IMR-90 (cell line): ENCODE data around the gene CHN2. TPM values are rescaled to one million over a fixed set of nuclear protein-coding genes. Genes with fewer than 3 reads are reported as not detected.

Experiments used
- ATAC-seq: fragments of 200-7000 bp; cut with Tn5 transposase; 2 replicates; pipeline ENCODE4 v1.9.1; 2020; ENCODE audit warnings: low read depth, mild to moderate bottlenecking, moderate library complexity
- BruUV-seq: library from RNA; stranded (reverse); fragments of 400-500 nt; replicated peaks from 2 replicates; lab custom pipeline; 2021; lab: Mats Ljungman, UMichigan
- CTCF ChIA-PET: fragments of 300-600 bp; formaldehyde crosslinking; extraction: SDS; loops from one replicate; lab custom pipeline; 2021; ENCODE audit warnings: antibody characterized with exemption; lab: Yijun Ruan, JAX
- POLR2A ChIA-PET: fragments of 300-600 bp; sonication (Branson Sonifier 250); formaldehyde crosslinking; loops from one replicate; lab custom pipeline; 2022; ENCODE audit warnings: antibody characterized with exemption; ENCODE audit not compliant: unreplicated experiment; lab: Charles Lee
- DNase-seq: peaks from one replicate; pipeline ENCODE4 v3.0.0; 2013
- H2AFZ ChIP-seq: replicated peaks from 2 replicates; pipeline ENCODE3; 2013; ENCODE audit warnings: low read length, mild to moderate bottlenecking; ENCODE audit not compliant: poor library complexity
- H2AK5ac ChIP-seq: 2 replicates; pipeline ENCODE4 v1.6.1; 2013; ENCODE audit warnings: low read depth, low read length, inconsistent platforms
- H2AK9ac ChIP-seq: replicated peaks from 2 replicates; pipeline ENCODE3; 2013; ENCODE audit warnings: mild to moderate bottlenecking, low read depth, low read length, moderate library complexity; ENCODE audit not compliant: poor library complexity
- H2BK120ac ChIP-seq: 2 replicates; pipeline ENCODE4 v1.6.1; 2013; ENCODE audit warnings: low read depth, low read length, inconsistent platforms
- H2BK15ac ChIP-seq: 3 replicates; pipeline ENCODE4 v1.6.1; 2013; ENCODE audit warnings: low read depth, low read length, inconsistent platforms
- H2BK20ac ChIP-seq: 2 replicates; pipeline ENCODE4 v1.6.1; 2013; ENCODE audit warnings: low read depth, mild to moderate bottlenecking, inconsistent platforms, low read length, moderate library complexity
- H2BK5ac ChIP-seq: 2 replicates; pipeline ENCODE4 v1.6.1; 2013; ENCODE audit warnings: mild to moderate bottlenecking, low read depth, low read length, inconsistent platforms; ENCODE audit not compliant: poor library complexity, severe bottlenecking
- H3K14ac ChIP-seq: replicated peaks from 2 replicates; pipeline ENCODE4 v1.6.1; 2013; ENCODE audit warnings: low read depth, low read length, inconsistent platforms
- H3K18ac ChIP-seq: 2 replicates; pipeline ENCODE4 v1.6.1; 2013; ENCODE audit warnings: low read depth, low read length, control low read depth
- H3K23ac ChIP-seq: 2 replicates; pipeline ENCODE4 v1.6.1; 2013; ENCODE audit warnings: low read depth, low read length, inconsistent platforms
- H3K27ac ChIP-seq: 2 replicates; pipeline ENCODE4 v1.5.1; 2013; ENCODE audit warnings: mild to moderate bottlenecking, control low read depth, low read length; ENCODE audit not compliant: insufficient read depth
- H3K27me3 ChIP-seq: 2 replicates; pipeline ENCODE4 v1.6.1; 2013; ENCODE audit warnings: low read length; ENCODE audit not compliant: control insufficient read depth, insufficient read depth
- H3K36me3 ChIP-seq: 2 replicates; pipeline ENCODE4 v1.6.1; 2013; ENCODE audit warnings: low read length, mixed read lengths; ENCODE audit not compliant: control insufficient read depth, insufficient read depth
- H3K4ac ChIP-seq: 2 replicates; pipeline ENCODE4 v1.6.1; 2013; ENCODE audit warnings: low read depth, low read length, inconsistent platforms
- H3K4me1 ChIP-seq: 2 replicates; pipeline ENCODE4 v1.6.1; 2013; ENCODE audit warnings: low read length, mixed read lengths; ENCODE audit not compliant: control insufficient read depth, insufficient read depth
- H3K4me2 ChIP-seq: 2 replicates; pipeline ENCODE4 v1.6.1; 2013; ENCODE audit warnings: low read depth, mild to moderate bottlenecking, control low read depth, low read length, moderate library complexity
- H3K4me3 ChIP-seq: 2 replicates; pipeline ENCODE4 v1.5.1; 2013; ENCODE audit warnings: low read depth, mild to moderate bottlenecking, control low read depth, low read length, moderate library complexity; ENCODE audit not compliant: insufficient read depth
- H3K56ac ChIP-seq: 2 replicates; pipeline ENCODE4 v1.6.1; 2013; ENCODE audit warnings: low read length, inconsistent platforms; ENCODE audit not compliant: insufficient read depth; ENCODE audit errors: extremely low read depth
- H3K79me1 ChIP-seq, 2 experiments: 2 replicates each; pipeline ENCODE4 v1.6.1; 2013; ENCODE audit warnings: low read length in 2 of 2, inconsistent platforms in 1 of 2, low read depth in 1 of 2
- H3K9ac ChIP-seq: 2 replicates; pipeline ENCODE4 v1.6.1; 2013; ENCODE audit warnings: low read depth, low read length, control low read depth
- H3K9me1 ChIP-seq: 2 replicates; pipeline ENCODE4 v1.6.1; 2013; ENCODE audit warnings: low read length, inconsistent platforms; ENCODE audit not compliant: insufficient read depth
- H3K9me3 ChIP-seq: 2 replicates; pipeline ENCODE4 v1.6.1; 2013; ENCODE audit warnings: low read length; ENCODE audit not compliant: control insufficient read depth, insufficient read depth
- H4K20me1 ChIP-seq: 2 replicates; pipeline ENCODE4 v1.6.1; 2013; ENCODE audit warnings: low read length, inconsistent platforms; ENCODE audit not compliant: insufficient read depth
- H4K5ac ChIP-seq: 2 replicates; pipeline ENCODE4 v1.6.1; 2013; ENCODE audit warnings: mild to moderate bottlenecking, low read depth, low read length, control low read depth
- H4K8ac ChIP-seq, 2 experiments: 2 replicates each; pipeline ENCODE4 v1.6.1; 2013; ENCODE audit warnings: low read depth in 2 of 2, low read length in 2 of 2, control low read depth in 1 of 2, inconsistent platforms in 1 of 2
- H4K91ac ChIP-seq: 2 replicates; pipeline ENCODE4 v1.6.1; 2013; ENCODE audit warnings: low read depth, low read length, inconsistent platforms; ENCODE audit not compliant: insufficient read depth
- BHLHE40 ChIP-seq: fragments of 150-350 bp; IDR thresholded peaks from 2 replicates; pipeline ENCODE4 v1.6.1; 2016; ENCODE audit warnings: mild to moderate bottlenecking, low read depth, low read length
- CEBPB ChIP-seq: IDR thresholded peaks from 2 replicates; pipeline ENCODE4 v1.6.1; 2012; ENCODE audit warnings: low read depth, low read length, improper control_type of control experiment
- USF2 ChIP-seq: fragments of 150-350 bp; IDR thresholded peaks from 2 replicates; pipeline ENCODE4 v1.6.1; 2017; ENCODE audit warnings: mild to moderate bottlenecking, antibody characterized with exemption, low read length, low read depth
- WGBS, 2 experiments: methylation state at CpG; one replicate each; pipeline versions ENCODE4 v1.1.5 to v1.1.7; 2013; ENCODE audit warnings: missing lambda C conversion rate in 2 of 2; ENCODE audit not compliant: insufficient read length in 1 of 2; ENCODE audit errors: extremely low coverage in 2 of 2; 5-methylcytosine and 5-hydroxymethylcytosine counted together
- dilution Hi-C: fragments of 300-500 bp; cut with HindIII; formaldehyde crosslinking; loops from one replicate; pipeline ENCODE4 v1.14.3; 2018; ENCODE audit warnings: low sequenced_read_pairs; ENCODE audit not compliant: unreplicated experiment
- in situ Hi-C: fragments of 300-500 bp; cut with MboI; formaldehyde crosslinking; loops from 3 replicates; pipeline ENCODE4 v1.14.3; 2019; ENCODE audit warnings: low sequenced_read_pairs, inconsistent platforms, mixed read lengths
- intact Hi-C: fragments of 100-400 bp; cut with micrococcal nuclease; formaldehyde crosslinking; loops from 2 replicates; pipeline ENCODE4 v1.10.0; 2022
- polyA plus RNA-seq, 3 experiments: library from polyadenylated mRNA; depleted of rRNA; stranded (reverse); fragments of >200 nt; gene quantifications; 2 replicates each; pipeline ENCODE4 v1.2.3, GENCODE V29; 2012; ENCODE audit warnings: low replicate concordance in 1 of 3
- total RNA-seq: library from RNA; depleted of rRNA; stranded (reverse); fragments of >200 nt; gene quantifications from 2 replicates; pipeline ENCODE4 v1.2.3, GENCODE V29; 2012

Gene CHN2
- total and polyA plus RNA-seq, 2 of the 4 experiments (the other 2 are of a cell fraction): not detected

- no peak for DNase-seq
- Histone ChIP-seq H3K18ac (no peak overlapping the region), H3K36me3 (no peaks in the 10 kb centered on the region), H3K4me3 (no peak overlapping the region), H3K14ac (no peak overlapping the region), H3K79me1 (no peaks in the 10 kb centered on the region), H2BK20ac (no peak overlapping the region), H2AK9ac (no peak overlapping the region), H3K9me1 (no peaks in the 10 kb centered on the region), H3K4me2 (no peak overlapping the region), H3K56ac (no peak overlapping the region), H2BK15ac (no peak overlapping the region), H2BK5ac (no peak overlapping the region), H4K20me1 (no peaks in the 10 kb centered on the region), H3K9ac (no peak overlapping the region), H3K4ac (no peak overlapping the region), H3K23ac (no peak overlapping the region), H2AK5ac (no peak overlapping the region), H4K5ac (no peak overlapping the region), H3K4me1 (no peaks in the 10 kb centered on the region), H2AFZ (no peak overlapping the region), H2BK120ac (no peak overlapping the region), H3K27me3 (no peaks in the 10 kb centered on the region), H3K9me3 (no peaks in the 10 kb centered on the region; the same call in 1 of the 2 replicates), H4K91ac (no peak overlapping the region), H4K8ac (no peak overlapping the region), H3K27ac (no peak overlapping the region)
- POLR2A ChIA-PET: no interaction called here
- peak; percentile 40; the same call in 1 of the 2 replicates for TF ChIP-seq CEBPB
- TF ChIP-seq USF2: no peak
- no peak for TF ChIP-seq BHLHE40
- in situ Hi-C loops (no loop called here), intact Hi-C loops (no loop called here), dilution Hi-C loops (no loop called here)
- CTCF ChIA-PET: interaction anchor here (1.1 kb wide), 1 partner anchor 15 kb away, joined by 3 read pairs; no protein-coding TSS in a partner anchor
- no CpG with 5 or more reads among the region's 7 CpGs for WGBS, 2 experiments
- BruUV-seq: no TSS peak
- ATAC-seq: no peak
These were observed 181.3 kb downstream of the CHN2 start for GRCh38 chr7:29375641-29376562.
